HG03103 (cell line): ENCODE measurements around the gene ODC1.

ENCODE experiments used
- ATAC-seq: cut with Tn5 transposase; IDR thresholded peaks from one replicate; pipeline ENCODE4 v1.9.1; 2021; ENCODE audit warnings: low read depth; ENCODE audit not compliant: unreplicated experiment

Gene ODC1

DNA sequence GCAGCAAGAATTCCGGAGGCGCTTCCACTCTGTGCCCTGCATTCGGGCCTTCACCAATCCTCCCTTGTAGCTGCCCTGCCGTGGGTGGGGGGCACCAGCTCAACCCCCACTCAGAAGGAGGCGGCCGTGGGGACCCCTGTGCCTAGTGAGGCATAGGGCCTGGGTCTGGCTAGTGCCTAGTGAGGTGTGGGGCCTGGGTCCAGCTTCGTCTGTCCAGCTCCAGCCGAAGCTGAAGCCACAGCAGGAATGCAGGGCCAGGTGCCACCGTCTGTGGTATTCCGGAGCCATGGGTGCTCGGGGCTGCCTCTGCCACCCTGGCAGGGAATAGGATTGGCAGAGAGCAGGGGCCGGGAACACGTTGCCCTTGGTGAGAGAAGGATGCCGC, 12.3 kb downstream of the ODC1 start:
- no peak for ATAC-seq

DNA sequence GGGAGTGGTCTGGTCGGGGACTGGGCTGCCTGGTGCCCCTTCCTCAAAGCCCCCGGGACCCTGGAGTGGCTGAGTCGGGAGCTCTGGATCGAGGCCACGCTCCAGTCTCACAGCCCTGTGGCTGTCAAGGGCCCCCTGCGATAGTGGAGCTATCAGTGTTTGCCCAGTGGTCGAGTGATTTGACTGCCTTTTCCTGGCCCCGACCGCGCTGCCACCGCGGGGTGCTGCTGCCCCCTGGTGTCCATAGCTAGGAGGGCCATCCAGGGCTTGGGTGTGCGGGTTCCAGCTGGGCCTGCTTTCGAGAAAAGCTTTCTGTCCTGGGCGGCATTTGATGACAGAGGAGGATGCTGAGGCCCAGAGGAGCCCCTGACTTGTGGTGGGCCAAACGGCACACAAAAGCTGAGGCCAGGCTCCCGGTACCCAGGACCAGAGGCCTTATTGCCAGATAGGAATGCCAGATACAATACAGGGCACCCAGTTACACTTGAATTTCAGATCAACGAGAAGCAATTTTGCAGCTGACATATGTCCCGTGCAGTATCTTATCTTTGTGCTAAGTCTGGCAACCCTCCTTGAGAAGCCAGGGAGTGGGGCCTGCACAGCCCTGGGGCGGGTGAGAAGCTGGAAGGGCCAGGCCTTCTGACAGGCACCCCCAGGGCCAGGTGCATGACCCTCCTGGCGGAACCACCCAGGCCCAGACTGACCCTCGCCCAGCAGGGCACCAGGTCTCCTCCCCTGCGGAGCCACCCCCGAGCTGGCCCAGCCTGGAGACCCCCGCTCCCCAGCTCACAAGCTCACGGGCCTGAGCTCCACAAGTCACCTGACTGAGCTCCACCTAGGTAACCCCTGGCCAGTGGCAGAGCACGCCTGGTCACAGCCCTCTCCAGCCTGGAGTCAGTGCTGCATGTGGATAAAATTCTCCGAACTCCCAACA, 13.0 kb downstream of the ODC1 start:
- ATAC-seq: no peak

DNA sequence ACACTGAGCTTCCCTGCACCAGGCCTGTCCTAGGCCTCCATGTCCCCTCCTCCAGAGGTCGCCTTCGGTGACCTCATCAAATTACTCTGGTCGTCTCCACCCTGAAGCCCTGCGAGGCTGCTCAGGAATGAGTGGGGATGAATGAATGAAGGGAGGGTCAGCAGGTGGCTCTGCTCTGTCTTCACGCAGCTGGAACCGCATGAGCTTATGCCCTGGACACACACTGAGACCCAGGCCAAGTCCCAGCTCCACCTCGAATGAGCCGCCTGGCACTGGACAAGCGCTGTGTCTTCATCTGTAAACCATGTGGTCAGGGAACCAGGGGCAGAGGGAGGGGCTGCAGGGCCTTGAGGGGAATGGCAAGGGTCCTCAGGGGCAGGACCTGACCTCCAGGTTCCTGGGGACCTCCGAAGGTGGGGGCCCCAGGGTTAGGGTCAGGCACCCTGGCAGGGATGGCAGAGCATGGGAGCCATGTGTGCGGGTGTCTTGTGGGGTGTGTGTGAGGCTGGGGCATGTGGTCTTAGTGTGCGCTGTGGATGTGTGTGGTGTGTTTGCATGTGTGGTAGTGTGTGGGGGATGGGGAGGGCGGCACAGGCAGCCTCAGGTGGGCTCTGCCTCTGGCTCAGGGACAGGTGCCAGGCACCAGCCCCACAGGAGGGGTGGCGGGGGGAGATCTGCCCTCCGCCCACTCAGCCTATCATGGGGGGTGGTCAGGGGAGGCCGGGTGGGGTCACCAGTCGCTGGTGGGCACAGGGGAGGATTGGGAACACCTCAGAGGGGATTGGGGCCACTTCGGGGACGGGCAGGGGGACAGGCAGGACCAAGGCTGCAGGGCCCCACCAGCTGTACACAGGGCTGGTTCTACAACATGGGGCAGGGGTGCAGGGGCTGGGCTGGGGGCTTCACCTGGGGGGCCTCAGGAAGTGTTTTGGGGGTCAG, 13.9 kb downstream of the ODC1 start:
- ATAC-seq: no peak

DNA sequence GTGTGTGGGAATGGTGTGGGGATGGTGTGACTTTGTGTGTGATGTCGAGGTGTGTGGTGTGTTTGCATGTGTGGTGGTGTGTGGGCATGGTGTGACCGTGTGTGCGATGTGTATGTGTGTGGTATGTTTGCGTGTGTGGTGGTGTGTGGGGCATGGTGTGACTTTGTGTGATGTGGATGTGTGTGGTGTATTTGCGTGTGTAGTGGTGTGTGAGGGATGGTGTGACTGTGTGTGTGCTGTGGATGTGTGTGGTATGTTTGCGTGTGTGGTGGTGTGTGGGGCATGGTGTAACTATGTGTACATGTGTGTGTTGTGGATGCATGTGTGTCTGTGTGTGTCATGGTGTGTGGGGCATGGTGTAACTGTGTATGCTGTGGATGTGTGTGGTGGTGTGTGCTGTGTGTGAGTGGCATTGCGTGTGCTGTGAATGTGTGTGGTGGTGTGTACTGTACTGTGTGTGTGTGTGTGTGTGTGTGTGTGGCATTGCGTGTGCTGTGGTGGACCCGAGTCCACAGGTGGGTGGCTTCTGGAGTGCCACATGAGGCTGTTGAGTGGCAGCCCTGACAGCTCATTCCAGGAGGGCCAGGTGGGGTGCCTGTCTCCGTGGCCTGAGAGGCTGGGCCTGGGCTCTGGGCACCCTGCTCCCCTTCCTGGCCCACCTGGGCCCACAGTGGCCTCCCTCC, 14.7 kb downstream of the ODC1 start:
- no peak for ATAC-seq

DNA sequence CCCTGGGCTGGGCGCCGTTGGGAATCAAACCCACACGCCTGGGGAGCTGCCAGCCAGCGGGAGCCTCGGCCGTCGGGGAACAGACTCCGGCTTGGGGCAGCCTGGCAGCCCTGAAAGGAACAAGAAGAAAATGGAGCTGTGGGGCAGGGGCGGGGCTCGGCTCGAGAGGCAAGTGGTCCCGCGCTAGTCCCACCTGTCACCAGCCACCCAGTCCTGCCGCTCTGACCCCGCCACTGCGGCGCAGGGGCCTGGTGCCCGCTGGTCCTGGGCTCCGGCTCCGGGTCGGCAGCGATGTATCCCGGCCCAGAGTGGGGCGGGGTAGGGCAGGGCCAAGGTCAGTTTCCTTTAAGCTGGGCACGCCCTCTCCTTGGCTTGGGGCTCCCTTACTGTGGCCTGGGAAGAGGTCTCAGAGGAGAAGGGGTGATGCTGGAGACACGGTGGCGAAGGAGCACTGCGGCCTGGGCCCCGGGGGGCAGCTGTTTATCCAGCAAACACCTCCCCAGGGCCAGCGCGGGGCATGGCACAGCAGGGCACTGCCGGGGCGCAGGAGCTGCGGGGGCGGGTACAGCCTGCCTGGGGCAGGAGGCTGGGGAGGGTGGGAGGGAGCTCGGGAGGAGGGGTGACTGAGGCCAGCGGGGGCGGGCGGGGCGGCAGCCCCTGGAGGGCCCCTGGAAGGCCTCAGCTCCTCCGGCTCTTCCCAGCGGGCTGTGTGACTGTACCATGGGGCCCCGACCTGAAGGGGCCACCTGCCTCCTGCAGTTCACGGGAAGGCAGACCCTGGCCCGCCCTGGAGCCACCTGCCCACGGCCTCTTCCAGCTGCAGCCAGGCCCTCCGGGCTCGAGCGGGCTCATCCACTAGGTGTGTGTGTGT, 15.6 kb downstream of the ODC1 start:
- no peak for ATAC-seq

DNA sequence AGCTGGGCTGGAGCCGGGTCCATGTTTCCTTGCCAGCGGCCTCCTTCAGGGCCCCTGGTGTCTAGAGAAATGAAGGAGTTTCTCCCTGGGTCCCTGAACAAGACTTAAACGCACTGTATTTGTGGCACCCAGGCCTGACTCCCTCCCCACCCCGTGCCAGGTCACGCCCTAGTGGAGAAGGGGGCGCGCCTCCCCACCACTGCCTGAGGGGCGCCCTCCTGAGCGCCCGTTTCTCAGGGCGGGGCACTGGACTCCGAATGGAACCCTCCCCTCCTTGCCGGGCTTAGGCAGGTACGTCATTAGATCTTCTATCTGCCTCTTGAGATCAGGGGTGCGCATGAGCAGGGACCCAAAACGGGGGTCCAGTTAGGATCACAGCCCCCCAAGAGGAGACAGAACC, 16.3 kb downstream of the ODC1 start:
- ATAC-seq: no peak

DNA sequence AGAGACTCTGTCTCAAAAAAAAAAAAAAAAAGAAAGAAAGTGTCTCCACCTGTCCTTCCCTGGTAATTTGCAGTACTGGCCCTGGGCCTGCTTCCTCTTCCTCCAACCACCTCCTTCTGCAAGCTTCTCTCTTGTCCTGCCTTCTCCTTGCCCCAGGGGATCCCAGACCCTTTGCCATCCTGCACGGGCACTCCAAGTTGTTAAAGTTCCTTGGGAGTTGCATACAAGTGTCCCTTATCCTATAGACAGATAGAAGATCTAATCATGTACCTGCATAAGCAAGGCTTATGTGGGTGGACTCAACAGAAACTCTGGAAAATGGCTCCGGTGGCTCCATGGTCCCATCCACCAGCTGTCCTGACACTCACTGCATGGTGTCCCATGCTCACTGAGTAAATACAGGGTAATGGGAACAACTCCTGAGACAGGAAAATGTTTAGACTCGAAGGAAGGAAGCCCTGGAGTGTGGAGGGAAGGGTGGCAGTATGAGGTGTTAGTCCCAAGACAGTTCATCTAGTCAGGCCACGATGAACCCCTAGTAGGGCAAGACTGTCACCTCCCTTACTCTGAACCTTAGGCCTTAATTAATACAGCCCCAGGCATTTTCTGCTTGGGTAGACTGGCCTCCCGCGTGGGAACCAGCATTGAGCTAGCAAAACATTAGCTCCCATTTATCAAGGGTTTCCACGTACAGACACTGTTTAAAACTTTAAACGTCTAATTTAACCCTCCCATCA, 17.1 kb downstream of the ODC1 start:
- no peak for ATAC-seq

DNA sequence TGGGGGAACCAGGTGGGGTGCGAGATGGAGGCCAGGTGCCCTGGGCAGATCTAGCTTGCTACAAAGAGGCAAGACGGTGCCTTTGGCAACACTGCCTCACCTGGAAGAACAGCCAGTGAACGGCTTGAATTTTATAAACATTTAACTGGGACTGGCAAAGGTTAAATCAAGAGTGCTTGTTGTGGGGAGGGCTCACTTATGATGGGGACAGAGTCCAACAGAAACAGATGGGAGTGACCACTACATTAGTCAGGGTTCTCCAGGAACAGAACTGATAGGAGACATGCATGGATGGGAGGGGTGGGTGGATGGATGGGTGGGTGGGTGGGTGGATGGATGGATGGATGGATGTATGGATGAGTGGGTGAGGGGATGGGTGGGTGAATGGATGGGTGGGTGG, 19.2 kb downstream of the ODC1 start:
- no peak for ATAC-seq

DNA sequence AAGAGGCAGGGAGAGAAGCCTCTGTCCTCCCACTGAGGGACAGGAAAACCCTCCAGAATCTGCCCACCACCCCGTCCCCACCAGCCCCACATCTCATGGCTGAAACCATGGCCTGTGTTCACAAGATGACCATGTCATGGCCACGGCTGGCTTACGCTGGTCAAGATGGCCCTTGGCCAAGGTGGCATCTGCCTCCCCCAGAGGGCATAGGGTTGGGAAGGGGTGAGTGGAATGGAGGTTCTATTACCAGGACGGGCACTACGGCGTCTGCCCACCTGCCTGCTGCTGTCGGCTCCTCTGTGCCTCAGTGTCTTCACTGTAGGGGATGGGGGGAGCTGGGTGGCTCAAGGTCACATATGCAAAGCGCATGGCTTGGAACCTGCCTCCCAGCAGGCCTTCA, 19.8 kb downstream of the ODC1 start:
- no peak for ATAC-seq

DNA sequence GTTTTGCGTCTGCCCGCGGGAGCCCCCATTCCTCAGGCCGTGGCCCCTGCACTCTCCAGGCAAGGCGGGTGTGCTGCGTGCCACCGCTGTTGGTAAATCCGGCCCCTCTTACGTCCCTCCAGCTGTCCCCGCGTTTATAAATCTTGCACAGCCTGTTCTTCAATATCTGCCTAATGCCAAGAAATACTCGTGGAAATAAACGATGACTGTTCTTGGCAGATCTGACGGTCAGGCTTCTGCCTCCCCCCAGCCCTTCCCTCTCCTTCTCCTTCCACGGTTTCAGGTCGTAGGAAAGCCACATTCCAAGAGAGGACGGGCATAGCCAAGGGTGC, 20.5 kb downstream of the ODC1 start:
- ATAC-seq: no peak

DNA sequence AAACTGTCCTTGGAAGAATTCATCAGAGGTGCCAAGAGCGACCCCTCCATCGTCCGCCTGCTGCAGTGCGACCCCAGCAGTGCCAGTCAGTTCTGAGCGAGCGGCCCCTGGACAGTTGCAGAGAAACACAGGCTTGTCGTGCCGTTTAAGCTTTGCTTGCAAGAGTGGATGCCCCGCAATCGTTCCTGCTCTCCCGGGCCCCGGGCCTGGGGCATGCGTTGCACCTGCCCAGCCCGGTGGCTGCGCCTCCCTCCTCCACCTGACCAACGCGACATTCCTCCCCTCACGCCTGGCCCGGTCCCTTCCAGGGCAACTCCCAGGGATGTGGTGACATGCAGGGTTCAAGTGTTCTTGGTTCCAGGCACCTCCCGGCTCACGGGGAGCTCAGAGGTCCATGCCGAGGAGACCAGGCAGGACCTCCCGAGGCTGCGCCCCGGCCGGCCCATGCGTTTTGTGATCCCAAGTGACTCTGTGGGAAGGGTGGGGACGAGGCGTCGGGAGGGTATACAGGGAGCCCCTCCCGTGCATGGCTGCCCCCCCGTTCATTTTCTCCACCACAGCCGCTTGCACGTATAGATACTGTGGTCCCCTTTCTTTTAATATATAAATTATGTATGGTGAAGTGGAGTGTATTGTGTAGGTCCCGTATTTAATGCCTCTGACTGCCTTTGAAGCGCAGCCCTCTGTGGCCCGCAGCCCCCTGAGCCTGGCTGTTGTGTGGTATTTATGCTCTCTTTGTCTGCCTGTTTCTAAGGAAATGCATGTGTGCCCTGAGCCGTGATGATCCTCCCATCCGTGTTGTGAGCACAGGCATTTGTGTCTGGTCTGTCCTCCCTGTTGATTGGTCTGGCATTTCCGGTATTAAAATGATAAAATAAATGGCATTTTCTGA, 21.2 kb downstream of the ODC1 start:
- no peak for ATAC-seq

DNA sequence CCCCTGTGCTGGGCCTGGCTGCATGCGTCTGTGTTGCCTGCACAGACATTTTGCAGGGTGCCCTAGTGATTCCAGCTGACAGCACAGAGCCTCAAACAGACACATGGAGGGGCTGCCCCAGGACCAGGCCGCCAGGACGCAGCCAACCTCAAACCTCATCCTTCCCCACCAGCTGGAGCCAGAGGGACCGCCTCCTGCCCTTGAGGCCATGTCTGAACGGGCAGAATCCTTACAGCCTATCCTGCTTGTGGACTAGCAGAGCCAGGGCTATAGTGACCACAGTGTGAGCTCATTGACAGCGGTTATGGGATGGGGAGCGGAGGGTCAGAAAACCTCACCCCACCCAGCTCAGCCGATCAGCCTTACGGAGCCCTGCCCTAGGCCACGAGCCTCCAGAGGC, 22.4 kb downstream of the ODC1 start:
- no peak for ATAC-seq

DNA sequence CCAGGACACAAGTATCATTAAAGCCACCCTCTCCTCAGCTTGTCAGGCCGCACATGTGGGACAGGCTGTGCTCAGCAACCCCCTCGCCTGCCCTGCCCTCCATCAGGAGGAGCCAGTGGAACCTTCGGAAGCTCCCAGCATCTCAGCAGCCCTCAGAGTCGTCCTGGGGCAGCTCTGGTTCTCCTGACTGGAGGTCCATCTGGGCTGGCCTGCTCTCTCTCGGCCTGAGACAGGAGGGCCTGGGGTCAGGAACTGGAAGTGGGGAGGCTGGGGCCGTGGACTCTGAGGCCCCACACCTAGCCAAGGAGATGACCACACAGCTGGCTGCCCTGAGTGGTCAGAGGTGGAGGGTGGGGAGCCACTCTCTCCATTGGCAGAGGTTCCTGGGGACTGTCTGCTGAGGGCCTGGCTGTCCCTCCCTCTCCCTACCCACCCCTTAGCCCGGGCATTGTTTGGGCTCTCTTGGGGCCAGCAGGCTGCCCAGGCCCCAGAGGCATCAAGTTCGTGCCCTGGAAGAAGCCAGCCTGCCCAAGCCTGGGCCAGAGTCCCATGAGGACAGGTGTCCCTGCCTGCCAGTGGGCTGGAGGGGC, 23.1 kb downstream of the ODC1 start:
- no peak for ATAC-seq

DNA sequence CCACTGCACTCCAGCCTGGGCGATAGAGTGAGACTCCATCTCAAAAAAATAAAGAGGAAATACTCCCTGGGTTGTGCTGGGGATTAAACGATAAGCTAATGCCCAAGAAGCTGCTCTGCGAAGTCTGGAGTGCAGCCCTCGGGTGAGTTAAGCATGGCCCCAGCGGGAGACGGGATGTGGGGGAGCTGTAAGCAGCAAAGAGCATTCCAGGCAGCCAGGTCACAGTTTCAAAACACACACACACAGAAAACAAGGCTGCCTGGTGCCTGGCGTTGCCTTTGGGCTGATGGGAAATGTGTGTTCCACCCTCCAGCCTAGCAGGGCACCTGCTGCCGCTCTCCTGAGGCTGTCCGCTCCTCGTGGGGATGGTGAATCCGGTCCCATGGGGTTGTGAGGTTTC, 24.1 kb downstream of the ODC1 start:
- ATAC-seq: no peak

DNA sequence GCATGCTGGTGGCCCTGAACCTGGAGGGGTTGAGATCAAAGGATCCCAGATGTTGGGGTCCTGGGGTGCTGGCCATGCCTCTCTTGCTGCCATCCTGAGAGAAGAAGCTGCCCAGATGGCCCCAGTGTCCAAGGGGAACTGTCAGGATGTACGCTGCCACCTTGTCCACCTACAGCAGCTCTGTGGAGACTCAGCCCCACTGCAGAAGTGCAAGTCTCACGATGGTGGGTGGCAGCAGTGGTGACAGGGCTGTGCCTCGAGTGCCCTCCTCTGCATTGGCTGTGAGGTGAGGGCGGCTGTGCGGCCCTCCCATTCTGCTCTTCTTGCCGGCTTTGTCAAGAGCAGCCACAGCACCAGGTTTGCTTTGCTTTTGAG, 24.7 kb downstream of the ODC1 start:
- ATAC-seq: no peak

DNA sequence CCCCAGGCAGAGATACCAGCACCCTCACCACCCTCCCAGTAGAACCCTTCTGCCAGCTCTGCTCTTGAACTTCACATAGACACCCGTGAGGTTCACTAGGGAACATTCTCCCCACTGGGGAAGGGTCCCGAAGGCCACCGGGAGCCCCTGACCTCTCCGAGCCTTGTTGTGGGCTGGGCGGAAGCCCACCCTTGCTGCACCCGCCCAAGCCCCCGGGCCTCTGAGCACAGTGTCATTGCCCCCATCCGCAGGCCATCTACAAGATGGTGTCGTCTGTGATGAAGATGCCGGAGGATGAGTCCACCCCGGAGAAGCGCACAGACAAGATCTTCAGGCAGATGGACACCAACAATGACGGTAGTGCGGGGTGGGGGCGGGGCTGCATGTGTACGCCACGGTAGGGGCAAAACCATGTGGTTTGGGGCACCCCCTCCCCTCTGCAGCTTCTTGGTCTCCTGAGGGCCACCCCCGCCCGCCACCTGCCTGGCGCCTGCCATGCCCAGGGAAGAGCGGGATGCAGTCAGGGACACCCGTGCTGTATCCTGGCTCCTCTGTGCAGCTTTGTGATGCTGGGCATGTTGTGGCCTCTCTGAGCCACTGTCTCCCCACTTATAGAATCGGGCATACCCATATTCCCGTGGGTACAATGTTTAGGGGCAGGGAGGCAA, 25.3 kb downstream of the ODC1 start:
- no peak for ATAC-seq

DNA sequence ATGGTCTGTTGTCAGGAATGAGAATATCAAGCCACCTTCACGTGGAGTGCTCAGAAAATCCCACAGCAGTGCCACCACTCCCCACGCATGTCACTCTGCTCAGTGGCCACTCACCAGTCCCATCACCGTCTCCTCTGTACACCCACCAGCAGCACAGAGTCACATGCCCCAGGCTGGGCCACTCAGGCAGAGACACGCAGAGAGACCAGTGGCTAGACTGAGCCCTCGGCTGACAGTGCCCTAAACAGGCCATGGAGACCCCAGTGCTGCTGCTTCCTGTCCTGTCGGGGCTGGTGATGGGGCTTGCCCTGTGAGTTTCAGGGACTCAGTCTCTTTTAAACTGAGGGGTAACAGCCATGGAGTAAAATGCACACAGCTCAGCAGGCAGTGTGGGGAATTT, 25.9 kb downstream of the ODC1 start:
- no peak for ATAC-seq
